Measurements from ENCODE around the gene FYB1.

The FYB1 gene

GRCh38 chr5:39193553-39194465, 25.6 kb downstream of the FYB1 start:
- no peak for TF ChIP-seq CTCF (conservative IDR thresholded peaks at IDR 0.05; ENCODE audit: low read depth, low read length)
- no peak overlapping the region for H3K4me3 ChIP-seq (ENCODE audit: low read length)
- no peak for DNase-seq (ENCODE audit: low read depth)

- no peak for TF ChIP-seq CTCF (conservative IDR thresholded peaks at IDR 0.05; ENCODE audit: low read depth, low read length)
- no peak overlapping the region for H3K4me3 ChIP-seq (ENCODE audit: low read length)
- DNase-seq (ENCODE audit: low read depth), result no peak
Measured at GRCh38 chr5:39192450-39193160, 26.8 kb downstream of the FYB1 start.

GRCh38 chr5:39191216-39191615, 28.1 kb downstream of the FYB1 start:
- TF ChIP-seq CTCF (conservative IDR thresholded peaks at IDR 0.05; ENCODE audit: low read depth, low read length), result no peak
- H3K4me3 ChIP-seq (ENCODE audit: low read length), result no peak overlapping the region
- no peak for DNase-seq (ENCODE audit: low read depth)

- DNase-seq (ENCODE audit: low read depth), result no peak
- TF ChIP-seq CTCF (conservative IDR thresholded peaks at IDR 0.05; ENCODE audit: low read depth, low read length), result no peak
- H3K4me3 ChIP-seq (ENCODE audit: low read length), result no peak overlapping the region
Measured at GRCh38 chr5:39190311-39191102, 28.9 kb downstream of the FYB1 start.

- no peak for TF ChIP-seq CTCF (conservative IDR thresholded peaks at IDR 0.05; ENCODE audit: low read depth, low read length)
- no peak for DNase-seq (ENCODE audit: low read depth)
Measured at GRCh38 chr5:39189292-39189955, 29.9 kb downstream of the FYB1 start.

GRCh38 chr5:39187831-39188731, 31.3 kb downstream of the FYB1 start:
- DNase-seq (ENCODE audit: low read depth), result no peak
- no peak overlapping the region for H3K4me3 ChIP-seq (ENCODE audit: low read length)
- TF ChIP-seq CTCF (conservative IDR thresholded peaks at IDR 0.05; ENCODE audit: low read depth, low read length), result no peak

More at GRCh38 chr5:39189292-39189955, 29.9 kb downstream of the FYB1 start:
- H3K4me3 ChIP-seq (ENCODE audit: low read length), result no peak overlapping the region

All from retinal pigment epithelial cell (primary cell).